ENCODE results near the gene SLC37A1. TPM values are rescaled to one million over a fixed set of nuclear protein-coding genes. Genes with fewer than 3 reads are reported as not detected.

SLC37A1 gene
- polyA plus RNA-seq, 3 donors: 7.1 to 12.6 (median 7.5) TPM

DNA sequence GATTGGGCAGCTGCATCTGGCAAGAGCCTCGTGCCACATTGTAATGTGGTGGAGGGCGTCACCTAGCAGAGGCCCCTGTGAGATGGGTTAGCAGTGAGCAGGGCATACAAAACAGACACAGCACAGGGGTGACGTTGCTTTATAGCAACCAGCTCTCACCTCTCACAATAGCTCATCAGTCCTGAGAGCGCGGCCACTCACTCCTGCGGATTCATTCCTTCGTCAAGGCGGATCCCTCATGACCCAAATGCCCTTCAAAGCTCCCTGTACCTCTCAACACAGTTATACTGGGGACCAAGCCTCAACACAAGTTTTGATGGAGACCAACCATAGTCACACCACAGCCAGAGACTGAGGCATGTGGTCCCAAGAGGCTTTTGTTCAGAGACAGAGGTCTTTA is 22.9 kb downstream of the SLC37A1 start:
- no peak for DNase-seq (ENCODE audit: extremely low read depth in 1 of 11, low read depth in 9 of 11, low spot score in 4 of 11)

GRCh38 chr21:42537106-42537742 is 23.6 kb downstream of the SLC37A1 start:
- no peak for DNase-seq (ENCODE audit: extremely low read depth in 1 of 11, low read depth in 9 of 11, low spot score in 4 of 11)

DNA sequence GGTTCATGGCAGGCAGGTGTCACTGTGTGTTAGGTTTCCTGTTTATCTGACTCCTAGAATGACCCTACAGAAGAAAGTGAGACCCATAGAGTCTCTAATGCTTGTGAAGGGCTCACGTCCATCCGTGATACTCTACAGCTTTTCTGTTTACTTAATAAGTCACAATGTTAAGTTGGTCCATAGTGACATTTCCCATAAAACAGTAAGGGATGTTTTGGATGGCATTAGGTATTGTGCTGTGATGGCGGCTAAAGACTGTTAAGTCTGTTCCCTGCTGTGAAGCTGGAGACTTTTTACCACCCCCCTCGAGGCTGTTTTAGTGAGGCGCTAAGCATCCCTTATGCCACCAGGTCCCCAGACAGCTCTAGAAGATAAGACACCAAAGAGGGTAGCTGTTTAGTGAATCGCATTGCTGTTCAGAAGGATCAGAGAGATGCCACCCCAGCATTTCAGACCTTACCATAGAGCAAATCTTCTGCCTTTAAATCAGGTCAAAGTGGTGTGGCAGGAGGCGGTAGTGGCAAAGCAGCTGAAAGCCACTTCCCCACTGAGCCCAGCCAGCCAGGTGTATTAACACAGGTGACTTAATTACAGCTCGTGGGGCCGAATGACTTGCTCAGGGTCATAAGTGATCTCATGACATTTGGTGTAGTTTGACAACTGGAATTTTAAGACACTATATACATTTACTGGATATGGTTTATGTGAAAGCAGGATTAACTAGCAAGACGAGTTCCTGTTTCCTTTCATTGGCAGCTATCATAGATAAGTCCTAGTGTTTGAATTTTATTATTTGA is 25.0 kb downstream of the SLC37A1 start:
- DNase-seq (ENCODE audit: extremely low read depth in 1 of 11, low read depth in 9 of 11, low spot score in 4 of 11): no peak

DNA sequence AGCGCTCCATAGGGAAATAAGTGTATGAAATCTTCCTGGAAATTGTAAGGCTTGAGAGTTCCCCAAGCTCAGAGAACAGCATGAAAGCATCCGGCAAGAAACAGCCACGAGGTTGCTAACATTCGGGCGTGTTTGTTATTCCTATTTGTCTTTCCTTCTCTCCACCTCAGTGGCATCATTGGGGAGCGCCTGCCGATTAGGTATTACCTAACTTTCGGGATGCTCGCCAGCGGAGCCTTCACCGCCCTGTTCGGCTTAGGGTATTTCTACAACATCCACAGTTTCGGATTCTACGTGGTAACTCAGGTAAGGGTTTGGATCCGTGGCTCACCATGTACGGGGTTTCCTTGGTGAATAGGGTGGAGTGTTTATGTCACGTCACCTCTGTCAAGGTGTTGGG is 25.7 kb downstream of the SLC37A1 start:
- no peak for DNase-seq (ENCODE audit: extremely low read depth in 1 of 11, low read depth in 9 of 11, low spot score in 4 of 11)

- no peak for DNase-seq (ENCODE audit: extremely low read depth in 1 of 11, low read depth in 9 of 11, low spot score in 4 of 11)
Observed at GRCh38 chr21:42539931-42540343, 26.3 kb downstream of the SLC37A1 start.

DNA sequence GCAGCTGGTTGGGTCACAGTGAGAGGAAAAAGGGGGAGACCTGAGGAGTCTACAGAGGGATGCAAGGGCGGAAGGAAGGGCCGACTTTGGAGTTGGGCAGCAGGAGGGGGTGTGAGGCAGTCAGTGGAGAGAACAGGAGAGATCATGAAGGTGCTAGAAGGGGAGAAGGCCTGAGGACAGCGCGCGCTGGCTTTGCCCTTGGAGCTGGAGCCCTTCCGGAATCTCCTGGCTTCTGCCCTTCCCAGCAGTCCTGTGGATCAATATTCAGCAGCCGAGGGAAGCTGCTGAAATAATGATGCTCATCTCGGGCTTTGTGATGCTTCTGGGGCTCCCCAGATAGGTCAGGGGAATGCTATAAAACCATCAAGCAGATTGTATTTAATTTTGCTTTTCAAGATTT is 26.7 kb downstream of the SLC37A1 start:
- DNase-seq (ENCODE audit: extremely low read depth in 1 of 11, low read depth in 9 of 11, low spot score in 4 of 11): no peak

GRCh38 chr21:42541174-42541573 is 27.5 kb downstream of the SLC37A1 start:
- DNase-seq (ENCODE audit: extremely low read depth in 1 of 11, low read depth in 9 of 11, low spot score in 4 of 11): no peak

GRCh38 chr21:42541618-42542017 is 28.0 kb downstream of the SLC37A1 start:
- DNase-seq (ENCODE audit: extremely low read depth in 1 of 11, low read depth in 9 of 11, low spot score in 4 of 11): no peak

DNA sequence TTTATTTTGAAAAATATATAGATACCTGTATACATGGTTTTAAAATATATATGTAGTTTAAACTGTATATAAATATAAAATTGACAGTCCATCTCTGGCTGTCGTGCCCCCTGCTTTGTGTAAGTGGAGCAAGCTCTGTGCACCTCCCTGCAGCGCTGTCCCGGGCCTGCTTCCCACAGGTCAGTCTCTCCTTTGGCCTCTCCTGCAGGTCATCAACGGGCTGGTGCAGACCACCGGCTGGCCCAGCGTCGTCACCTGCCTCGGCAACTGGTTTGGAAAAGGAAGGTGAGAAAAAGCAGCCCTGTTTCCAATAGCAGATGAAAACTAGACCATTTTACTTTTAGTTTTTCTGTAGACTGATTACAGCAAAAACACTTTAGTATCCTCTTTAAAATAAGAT is 28.5 kb downstream of the SLC37A1 start:
- DNase-seq (ENCODE audit: extremely low read depth in 1 of 11, low read depth in 9 of 11, low spot score in 4 of 11): no peak

GRCh38 chr21:42542596-42542995 is 28.9 kb downstream of the SLC37A1 start:
- no peak for DNase-seq (ENCODE audit: extremely low read depth in 1 of 11, low read depth in 9 of 11, low spot score in 4 of 11)

DNA sequence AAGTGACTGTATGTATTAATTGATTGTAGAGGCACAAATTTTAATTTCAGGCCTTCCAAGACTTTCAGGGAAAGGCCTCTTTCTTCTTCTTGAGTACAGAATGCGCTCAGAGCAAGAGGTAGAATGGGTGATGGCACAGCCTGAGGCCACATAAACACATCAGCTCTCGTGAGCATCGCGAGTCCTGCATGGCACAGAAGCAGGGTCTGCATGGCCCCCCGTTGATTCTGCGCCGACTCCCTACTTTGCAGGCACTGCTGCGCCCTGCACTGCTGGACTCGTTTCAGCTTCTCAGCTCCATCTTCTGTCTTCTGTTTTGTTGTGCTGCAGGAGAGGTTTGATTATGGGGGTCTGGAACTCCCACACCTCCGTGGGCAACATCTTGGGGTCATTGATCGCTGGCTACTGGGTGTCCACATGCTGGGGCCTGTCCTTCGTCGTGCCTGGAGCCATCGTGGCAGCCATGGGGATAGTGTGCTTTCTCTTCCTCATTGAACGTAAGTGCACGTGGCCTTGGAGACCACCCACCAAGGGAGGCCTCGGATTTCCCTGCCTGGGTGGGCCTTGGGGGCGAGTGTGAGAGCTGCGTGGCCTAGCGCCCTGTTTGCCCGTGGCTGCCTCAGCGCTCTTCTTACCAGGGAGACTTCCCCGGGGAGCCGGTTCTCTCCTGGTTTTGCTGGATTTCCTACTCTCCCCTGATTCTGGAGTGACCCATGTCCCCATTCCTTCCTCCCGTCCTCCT is 29.6 kb downstream of the SLC37A1 start:
- DNase-seq (ENCODE audit: extremely low read depth in 1 of 11, low read depth in 9 of 11, low spot score in 4 of 11): no peak

GRCh38 chr21:42544544-42544943 is 30.9 kb downstream of the SLC37A1 start:
- no peak for DNase-seq (ENCODE audit: extremely low read depth in 1 of 11, low read depth in 9 of 11, low spot score in 4 of 11)

DNA sequence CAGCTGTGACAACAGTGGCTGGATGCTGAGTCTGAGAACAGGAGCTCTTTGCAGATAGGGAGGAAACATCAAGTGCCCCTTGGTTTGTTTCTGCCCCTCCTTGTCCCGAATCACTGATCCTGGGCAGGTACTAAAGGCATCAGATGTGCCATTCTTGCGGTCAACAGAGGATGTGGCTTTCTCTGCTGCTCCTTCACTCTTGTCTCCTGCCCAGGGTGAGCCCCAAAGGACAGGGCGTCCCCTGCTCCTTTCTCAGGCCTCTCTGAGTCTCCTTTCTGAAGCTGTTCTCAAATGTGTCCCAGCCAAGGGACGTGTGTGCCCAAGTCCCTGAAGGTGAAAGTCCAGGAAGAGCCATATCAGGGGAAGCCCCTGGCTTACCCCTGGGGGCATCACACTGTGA is 31.7 kb downstream of the SLC37A1 start:
- DNase-seq (ENCODE audit: extremely low read depth in 1 of 11, low read depth in 9 of 11, low spot score in 4 of 11): no peak

GRCh38 chr21:42545745-42546144 is 32.1 kb downstream of the SLC37A1 start:
- DNase-seq (ENCODE audit: extremely low read depth in 1 of 11, low read depth in 9 of 11, low spot score in 4 of 11): no peak

DNA sequence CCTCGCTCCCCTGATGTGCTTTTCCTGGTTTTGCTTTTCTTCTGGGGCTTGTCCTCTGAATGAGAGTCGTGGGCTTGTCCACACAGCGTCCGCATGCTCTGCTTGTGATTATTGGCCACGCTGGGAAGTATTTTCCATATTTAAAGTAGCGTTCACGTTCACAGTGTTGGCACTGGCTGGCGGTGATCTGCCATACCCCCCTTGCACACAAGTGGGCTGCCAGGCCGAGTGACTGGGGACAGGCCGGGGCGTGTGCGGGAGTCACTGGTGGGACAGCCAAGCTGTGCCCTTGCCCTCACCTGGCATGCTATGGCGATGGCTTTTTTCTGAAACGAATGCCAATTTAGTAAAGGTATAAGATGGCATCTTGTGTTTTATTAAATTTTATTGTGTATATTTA is 32.8 kb downstream of the SLC37A1 start:
- DNase-seq (ENCODE audit: extremely low read depth in 1 of 11, low read depth in 9 of 11, low spot score in 4 of 11): no peak

GRCh38 chr21:42547001-42547905 is 33.6 kb downstream of the SLC37A1 start:
- no peak for DNase-seq (ENCODE audit: extremely low read depth in 1 of 11, low read depth in 9 of 11, low spot score in 4 of 11)

GRCh38 chr21:42547906-42548365 is 34.3 kb downstream of the SLC37A1 start:
- DNase-seq (ENCODE audit: extremely low read depth in 1 of 11, low read depth in 9 of 11, low spot score in 4 of 11): no peak

DNA sequence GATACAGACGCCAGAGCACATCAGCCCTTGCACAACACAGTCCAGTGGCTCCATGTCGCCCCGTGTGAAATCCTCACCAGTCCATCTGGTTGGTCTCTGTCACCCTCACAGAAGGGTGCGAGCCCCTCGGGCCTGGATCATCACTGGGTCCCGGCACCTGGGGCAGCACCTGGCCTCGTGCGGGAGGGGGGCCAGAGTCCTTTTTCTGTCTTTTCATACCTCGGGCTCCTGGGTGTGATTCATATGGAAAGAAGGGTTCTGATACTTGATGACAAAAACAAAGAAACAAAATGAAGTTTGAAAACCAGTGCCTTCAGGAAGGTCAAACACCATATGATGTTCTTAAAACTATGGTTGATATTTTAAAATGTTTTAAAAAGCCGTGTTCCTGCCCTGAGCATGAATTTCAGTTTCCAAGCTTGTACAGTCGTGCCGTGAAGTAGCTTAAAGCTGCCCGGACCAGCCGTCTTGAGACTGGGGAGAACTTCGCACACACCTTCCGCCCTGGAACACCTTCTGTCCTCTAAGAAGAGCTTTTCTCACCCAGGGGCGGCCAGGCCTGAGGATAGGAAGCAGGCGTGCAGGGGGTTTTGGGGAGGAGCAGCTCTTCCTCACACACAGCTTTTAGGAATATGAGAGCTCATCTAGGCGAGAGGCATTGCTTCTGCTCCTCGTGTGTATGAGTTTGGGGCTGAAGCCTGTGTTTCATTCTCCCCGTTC is 35.2 kb downstream of the SLC37A1 start:
- no peak for DNase-seq (ENCODE audit: extremely low read depth in 1 of 11, low read depth in 9 of 11, low spot score in 4 of 11)
